GM21515 (cell line): ENCODE data around the gene ARMC3.

Source experiments
- ATAC-seq: cut with Tn5 transposase; IDR thresholded peaks from one replicate; pipeline ENCODE4 v1.9.1; 2021; ENCODE audit not compliant: unreplicated experiment

The ARMC3 gene

GRCh38 chr10:22990443-22990842 is 62.6 kb downstream of the ARMC3 start:
- ATAC-seq = no peak

DNA sequence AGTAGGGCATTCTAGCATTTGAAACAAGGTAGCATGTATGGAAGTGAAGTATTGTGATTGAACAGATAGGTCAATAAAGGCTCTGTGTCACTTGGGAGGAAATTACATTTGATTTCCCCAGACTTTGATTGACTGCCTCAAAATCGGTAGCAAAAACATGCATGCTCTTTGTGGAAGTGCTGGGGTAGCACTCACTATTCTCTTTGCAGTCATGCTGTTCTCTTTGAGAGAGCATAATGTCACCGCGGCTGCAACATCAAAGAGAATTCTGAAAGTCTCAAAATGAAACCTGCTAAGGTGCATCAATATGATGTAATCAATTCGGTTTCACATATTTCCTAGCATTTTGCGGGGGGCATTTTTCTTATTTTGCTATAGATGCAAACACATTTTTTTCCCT is 64.2 kb downstream of the ARMC3 start:
- no peak for ATAC-seq

DNA sequence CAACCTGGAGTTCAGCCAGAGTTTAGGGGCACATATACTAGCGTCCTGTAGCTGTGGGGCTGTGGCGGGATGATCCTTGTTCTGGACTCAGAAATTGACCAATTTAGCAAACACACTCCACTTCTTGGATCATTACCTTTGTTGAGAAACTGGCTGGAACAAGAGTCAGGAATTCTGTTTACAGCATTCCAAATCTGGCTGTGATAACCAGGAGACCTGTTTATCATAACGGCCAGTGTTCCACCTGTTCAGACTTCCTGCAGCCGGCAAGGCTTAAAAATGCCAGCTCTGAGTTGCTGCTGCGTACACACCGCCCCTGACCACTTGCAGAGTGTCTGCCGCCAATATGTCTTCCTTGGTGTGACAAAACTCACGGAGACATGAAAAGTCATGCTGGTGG is 64.8 kb downstream of the ARMC3 start:
- ATAC-seq = no peak

GRCh38 chr10:22993314-22993713 is 65.5 kb downstream of the ARMC3 start:
- no peak for ATAC-seq

DNA sequence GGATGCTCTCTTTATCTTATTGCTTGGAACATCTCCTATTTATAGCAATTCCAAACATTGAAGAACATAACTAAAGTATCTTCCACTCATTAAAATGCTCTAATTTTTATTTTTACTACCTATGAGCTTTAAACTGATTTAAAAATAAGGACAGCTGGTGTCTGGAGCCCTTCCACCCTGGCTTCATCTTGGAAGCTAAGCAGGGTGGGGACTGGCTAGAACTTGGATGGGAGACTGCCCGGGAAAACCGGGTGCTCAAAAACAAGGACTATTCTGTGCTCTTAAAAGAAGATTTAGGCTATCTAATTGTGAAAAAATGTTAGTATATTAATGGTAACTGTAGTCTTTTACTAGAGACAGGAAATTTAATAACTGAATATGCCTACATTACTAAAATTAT is 69.2 kb downstream of the ARMC3 start:
- no peak for ATAC-seq

- ATAC-seq = no peak
Observed at GRCh38 chr10:22998091-22998490, 70.2 kb downstream of the ARMC3 start.

GRCh38 chr10:22999942-23000341 is 72.1 kb downstream of the ARMC3 start:
- ATAC-seq = no peak

GRCh38 chr10:23001901-23002516 is 74.2 kb downstream of the ARMC3 start:
- ATAC-seq = no peak

DNA sequence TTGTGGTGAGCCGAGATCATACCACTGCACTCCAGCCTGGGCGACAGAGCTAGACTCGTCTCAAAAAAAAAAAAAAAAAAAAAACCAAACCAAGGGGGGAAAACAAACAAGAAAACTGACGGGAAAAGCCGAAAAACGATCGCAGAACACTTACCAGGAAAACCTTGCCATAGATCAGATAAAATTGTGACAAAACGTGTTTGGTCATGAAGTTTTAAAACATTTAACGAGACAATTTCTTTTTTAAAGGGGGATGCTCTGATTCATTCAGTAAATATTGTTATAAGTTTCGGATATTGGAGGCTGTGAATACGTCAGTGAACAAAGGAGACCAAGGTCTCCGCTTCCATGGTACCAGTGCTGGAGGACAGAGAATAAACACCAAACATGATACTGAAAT is 77.3 kb downstream of the ARMC3 start:
- no peak for ATAC-seq

DNA sequence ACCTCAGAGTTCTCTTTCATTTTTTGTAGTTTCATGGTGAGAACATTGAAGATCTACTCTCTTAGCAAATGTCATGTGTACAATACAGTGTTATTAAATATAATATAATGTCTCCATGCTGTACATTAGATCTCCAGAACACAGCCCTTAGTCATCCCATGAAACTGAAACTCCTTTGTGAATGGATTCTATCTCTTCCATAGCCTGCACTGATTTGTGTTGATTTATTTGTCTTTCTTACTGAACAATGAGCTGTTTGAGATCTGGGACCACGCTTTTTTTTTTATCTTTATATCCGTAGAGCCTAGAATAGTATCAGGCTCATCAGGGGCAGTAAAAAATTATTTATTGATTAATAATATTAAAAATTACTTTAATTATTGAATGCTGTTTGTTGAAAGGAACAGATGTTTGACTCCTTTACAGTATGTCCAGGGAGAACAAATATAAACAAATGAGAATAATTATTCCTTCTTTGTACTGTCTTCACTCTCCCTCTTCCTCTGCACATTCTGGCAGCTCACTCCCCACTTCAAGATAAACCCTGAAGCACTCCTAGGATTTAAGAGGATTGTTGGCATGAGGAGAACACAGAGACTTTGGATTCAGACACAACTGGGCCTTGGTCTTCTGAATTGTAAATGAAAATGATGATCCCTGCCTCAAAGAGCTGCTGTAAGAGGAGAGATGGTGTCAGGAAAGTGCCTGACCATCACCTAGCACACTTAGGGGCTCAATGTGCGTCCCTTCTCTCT is 85.9 kb downstream of the ARMC3 start:
- ATAC-seq = no peak

- peak; percentile 98 for ATAC-seq
Observed at GRCh38 chr10:23015021-23015707, 87.3 kb downstream of the ARMC3 start.

- no peak for ATAC-seq
Observed at GRCh38 chr10:23016636-23017035, 88.8 kb downstream of the ARMC3 start.

GRCh38 chr10:23019633-23020032 is 91.8 kb downstream of the ARMC3 start:
- ATAC-seq = no peak

- no peak for ATAC-seq
Observed at GRCh38 chr10:23021430-23021829, 93.6 kb downstream of the ARMC3 start.

GRCh38 chr10:23024002-23024401 is 96.1 kb downstream of the ARMC3 start:
- no peak for ATAC-seq

DNA sequence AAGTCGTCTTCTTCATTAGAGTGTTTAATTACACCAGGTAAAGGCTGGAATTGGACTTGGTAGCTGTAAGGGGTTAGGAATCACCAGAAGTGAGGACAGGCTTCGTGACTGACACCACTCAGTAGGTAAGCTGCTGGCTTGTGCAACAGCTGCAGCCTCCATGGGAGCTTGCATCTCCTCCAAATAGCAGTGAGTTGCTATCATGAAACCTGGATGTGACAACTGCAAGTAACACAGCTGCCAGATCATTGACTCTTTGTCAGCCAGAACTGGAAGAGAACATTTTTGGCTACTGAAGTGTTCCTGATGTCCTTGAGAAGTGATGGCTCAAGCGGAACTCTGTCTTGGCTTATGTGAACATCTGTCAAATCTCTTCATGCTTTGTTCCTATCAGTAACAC is 103.5 kb downstream of the ARMC3 start:
- no peak for ATAC-seq

GRCh38 chr10:23034790-23035189 is 106.9 kb downstream of the ARMC3 start:
- no peak for ATAC-seq

GRCh38 chr10:23035569-23035968 is 107.7 kb downstream of the ARMC3 start:
- no peak for ATAC-seq

GRCh38 chr10:23037152-23037551 is 109.3 kb downstream of the ARMC3 start:
- no peak for ATAC-seq

GRCh38 chr10:23037561-23037960 is 109.7 kb downstream of the ARMC3 start:
- ATAC-seq = no peak

DNA sequence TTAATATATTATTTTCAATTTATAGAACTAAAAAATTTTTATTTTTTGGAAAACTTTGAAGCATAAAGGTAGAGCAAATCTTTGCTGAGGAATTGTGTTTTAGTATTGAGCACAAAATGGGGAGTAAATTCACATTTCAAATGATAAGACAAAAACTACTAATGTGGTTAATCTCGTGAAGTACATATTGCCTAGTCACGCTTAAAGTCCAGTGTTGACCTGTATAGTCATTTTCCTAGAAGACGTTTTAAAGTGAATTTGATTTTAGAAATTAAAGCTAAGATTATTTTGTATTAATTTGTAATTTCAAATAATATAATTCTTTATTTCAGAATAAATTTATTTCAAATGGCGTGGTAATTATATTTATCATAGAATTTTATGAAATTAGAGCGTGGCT is 110.3 kb downstream of the ARMC3 start:
- ATAC-seq = no peak

GRCh38 chr10:23040002-23040401 is 112.1 kb downstream of the ARMC3 start:
- no peak for ATAC-seq
